ENCODE data around the gene HELZ. TPM values are rescaled to one million over a fixed set of nuclear protein-coding genes. Genes with fewer than 3 reads are reported as not detected.

HELZ gene
- polyA plus RNA-seq, 2 of the 4 experiments (the other 2 are of a cell fraction) = 5.6 to 18.3 TPM

DNA sequence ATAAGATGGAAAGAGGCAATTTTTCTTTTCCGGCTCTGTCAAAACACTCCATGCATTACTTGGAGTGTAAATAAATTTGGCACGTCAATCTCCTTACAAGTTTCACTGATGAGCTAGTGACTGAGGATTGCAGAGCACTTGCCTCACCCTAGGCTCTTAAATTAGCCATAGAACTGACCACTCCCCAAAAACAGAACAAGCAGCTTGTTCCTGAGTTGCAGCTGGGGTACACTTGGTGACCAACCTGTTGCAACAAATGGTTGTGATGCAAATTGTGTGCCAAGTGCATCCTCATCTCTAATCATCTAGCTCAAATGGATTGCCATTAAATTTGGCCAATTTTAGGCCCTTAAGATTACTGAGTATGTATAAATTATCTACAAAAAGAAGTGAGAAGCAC is 133.7 kb downstream of the HELZ start (continued):
- no peak for TF ChIP-seq CHD2 (IDR thresholded peaks at IDR 0.05; ENCODE audit: low read length, partially characterized antibody)
- no peak for TF ChIP-seq PHF8 (IDR thresholded peaks at IDR 0.05; ENCODE audit: borderline replicate concordance, low read depth)
- no peak for TF ChIP-seq JUN (IDR thresholded peaks at IDR 0.05)
- no peak for TF ChIP-seq NR3C1 (IDR thresholded peaks at IDR 0.05)
- TF ChIP-seq CEBPB (IDR thresholded peaks at IDR 0.05) = no peak

DNA sequence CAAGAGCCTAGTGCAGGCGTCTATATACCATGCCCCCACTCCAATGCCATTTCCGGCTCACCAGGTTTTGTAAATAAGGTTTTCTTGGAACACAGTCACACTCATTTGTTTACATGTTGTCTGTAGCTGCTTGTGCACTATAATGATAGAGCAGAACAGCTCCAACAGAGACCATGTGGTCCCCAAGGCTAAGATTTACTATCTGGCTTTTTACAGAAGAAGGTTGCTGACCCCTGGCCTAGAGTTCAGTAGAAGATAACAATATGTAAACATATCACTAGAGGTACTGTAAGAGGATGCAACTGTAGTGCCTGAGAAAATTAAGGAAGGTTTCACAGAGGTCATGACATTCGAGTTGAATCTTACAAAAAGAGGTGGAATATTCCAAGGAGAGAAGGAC is 134.4 kb downstream of the HELZ start:
- Histone ChIP-seq H3K9me3 (no peaks in the 10 kb centered on the region), H3K4me2 (no peak overlapping the region), H3K27ac (no peak overlapping the region), H3K4me1 (no peaks in the 10 kb centered on the region), H3K4me3 (no peak overlapping the region)
- DNase-seq (ENCODE audit: low read depth in 1 of 2, low spot score in 1 of 2) = no peak
- no peak for FAIRE-seq
- TF ChIP-seq MAFK (IDR thresholded peaks at IDR 0.05; ENCODE audit: partially characterized antibody) = no peak
- no peak for TF ChIP-seq EHF (CRISPR knock-in tag; IDR thresholded peaks at IDR 0.05)
- TF ChIP-seq, protein P1, sequence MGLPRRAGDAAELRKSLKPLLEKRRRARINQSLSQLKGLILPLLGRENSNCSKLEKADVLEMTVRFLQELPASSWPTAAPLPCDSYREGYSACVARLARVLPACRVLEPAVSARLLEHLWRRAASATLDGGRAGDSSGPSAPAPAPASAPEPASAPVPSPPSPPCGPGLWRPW (IDR thresholded peaks at IDR 0.05) = no peak
- TF ChIP-seq POLR2A (IDR thresholded peaks at IDR 0.05; ENCODE audit: low read length) = no peak
- TF ChIP-seq, protein P2, sequence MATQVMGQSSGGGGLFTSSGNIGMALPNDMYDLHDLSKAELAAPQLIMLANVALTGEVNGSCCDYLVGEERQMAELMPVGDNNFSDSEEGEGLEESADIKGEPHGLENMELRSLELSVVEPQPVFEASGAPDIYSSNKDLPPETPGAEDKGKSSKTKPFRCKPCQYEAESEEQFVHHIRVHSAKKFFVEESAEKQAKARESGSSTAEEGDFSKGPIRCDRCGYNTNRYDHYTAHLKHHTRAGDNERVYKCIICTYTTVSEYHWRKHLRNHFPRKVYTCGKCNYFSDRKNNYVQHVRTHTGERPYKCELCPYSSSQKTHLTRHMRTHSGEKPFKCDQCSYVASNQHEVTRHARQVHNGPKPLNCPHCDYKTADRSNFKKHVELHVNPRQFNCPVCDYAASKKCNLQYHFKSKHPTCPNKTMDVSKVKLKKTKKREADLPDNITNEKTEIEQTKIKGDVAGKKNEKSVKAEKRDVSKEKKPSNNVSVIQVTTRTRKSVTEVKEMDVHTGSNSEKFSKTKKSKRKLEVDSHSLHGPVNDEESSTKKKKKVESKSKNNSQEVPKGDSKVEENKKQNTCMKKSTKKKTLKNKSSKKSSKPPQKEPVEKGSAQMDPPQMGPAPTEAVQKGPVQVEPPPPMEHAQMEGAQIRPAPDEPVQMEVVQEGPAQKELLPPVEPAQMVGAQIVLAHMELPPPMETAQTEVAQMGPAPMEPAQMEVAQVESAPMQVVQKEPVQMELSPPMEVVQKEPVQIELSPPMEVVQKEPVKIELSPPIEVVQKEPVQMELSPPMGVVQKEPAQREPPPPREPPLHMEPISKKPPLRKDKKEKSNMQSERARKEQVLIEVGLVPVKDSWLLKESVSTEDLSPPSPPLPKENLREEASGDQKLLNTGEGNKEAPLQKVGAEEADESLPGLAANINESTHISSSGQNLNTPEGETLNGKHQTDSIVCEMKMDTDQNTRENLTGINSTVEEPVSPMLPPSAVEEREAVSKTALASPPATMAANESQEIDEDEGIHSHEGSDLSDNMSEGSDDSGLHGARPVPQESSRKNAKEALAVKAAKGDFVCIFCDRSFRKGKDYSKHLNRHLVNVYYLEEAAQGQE (IDR thresholded peaks at IDR 0.05) = no peak
- TF ChIP-seq RFX5 (IDR thresholded peaks at IDR 0.05) = no peak
- no peak for TF ChIP-seq ZSCAN20 (CRISPR knock-in tag; IDR thresholded peaks at IDR 0.05)
- TF ChIP-seq HEYL (CRISPR knock-in tag; IDR thresholded peaks at IDR 0.05) = no peak
- TF ChIP-seq RAD21 (conservative IDR thresholded peaks at IDR 0.05 in 1 of 2, IDR thresholded peaks at IDR 0.05 in 1 of 2) = no peak
- no peak for TF ChIP-seq EP300 (IDR thresholded peaks at IDR 0.05)
- no peak for TF ChIP-seq FOSB (CRISPR knock-in tag; IDR thresholded peaks at IDR 0.05)
- TF ChIP-seq POLR2AphosphoS2 (conservative IDR thresholded peaks at IDR 0.05; ENCODE audit: low read length) = no peak
- no peak for TF ChIP-seq CEBPB (IDR thresholded peaks at IDR 0.05)
- no peak for TF ChIP-seq ZFP36 (IDR thresholded peaks at IDR 0.05; ENCODE audit: borderline replicate concordance, partially characterized antibody)
- TF ChIP-seq, protein P3, sequence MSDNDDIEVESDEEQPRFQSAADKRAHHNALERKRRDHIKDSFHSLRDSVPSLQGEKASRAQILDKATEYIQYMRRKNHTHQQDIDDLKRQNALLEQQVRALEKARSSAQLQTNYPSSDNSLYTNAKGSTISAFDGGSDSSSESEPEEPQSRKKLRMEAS (IDR thresholded peaks at IDR 0.05) = no peak
- TF ChIP-seq CHD4 (IDR thresholded peaks at IDR 0.05; ENCODE audit: borderline replicate concordance) = no peak
- TF ChIP-seq MAZ (IDR thresholded peaks at IDR 0.05; ENCODE audit: borderline replicate concordance, low read depth, low read length) = no peak
- TF ChIP-seq TFCP2L1 (CRISPR knock-in tag; IDR thresholded peaks at IDR 0.05) = no peak
- TF ChIP-seq SREBF2 (IDR thresholded peaks at IDR 0.05) = no peak
- ChIA-PET POLR2A (no interaction called here), CTCF (interaction anchor here (0.6 to 1.1 kb wide), 2 partner anchors 11 to 29 kb away, joined by 4 read pairs; no protein-coding TSS in a partner anchor)
- 86% methylated on average over 3 of the region's 3 CpGs for WGBS (ENCODE audit: missing lambda C conversion rate)
- no peak for ATAC-seq

DNA sequence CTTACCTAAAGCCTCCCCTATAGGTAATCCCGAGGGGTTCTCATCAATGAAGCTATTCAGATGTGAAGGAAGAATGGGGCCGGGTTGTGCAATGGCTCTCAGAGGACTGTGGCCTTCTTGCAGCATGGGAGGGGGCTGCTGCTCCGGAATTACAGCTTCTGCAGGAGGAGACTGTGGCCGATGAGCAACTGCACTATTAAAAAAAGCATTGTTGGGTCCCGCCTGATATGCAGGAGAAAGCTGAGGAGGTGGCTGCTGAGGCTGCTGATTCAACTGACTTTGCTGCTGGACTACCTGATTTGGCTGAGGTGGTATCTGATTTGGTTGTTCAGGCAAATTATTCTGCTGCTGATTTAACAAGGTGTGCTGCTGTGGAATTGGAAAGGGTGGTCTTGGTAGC is 135.9 kb downstream of the HELZ start:
- Histone ChIP-seq H3K4me3 (no peak overlapping the region), H3K4me1 (no peaks in the 10 kb centered on the region), H3K27ac (no peak overlapping the region), H3K9me3 (no peaks in the 10 kb centered on the region), H3K4me2 (no peak overlapping the region)
- POLR2A ChIA-PET = no interaction called here
- no peak for ATAC-seq
- DNase-seq (ENCODE audit: low read depth in 1 of 2, low spot score in 1 of 2) = no peak
- WGBS (ENCODE audit: missing lambda C conversion rate) = 89% methylated on average over 5 of the region's 5 CpGs
- FAIRE-seq = no peak
- TF ChIP-seq, protein P4, sequence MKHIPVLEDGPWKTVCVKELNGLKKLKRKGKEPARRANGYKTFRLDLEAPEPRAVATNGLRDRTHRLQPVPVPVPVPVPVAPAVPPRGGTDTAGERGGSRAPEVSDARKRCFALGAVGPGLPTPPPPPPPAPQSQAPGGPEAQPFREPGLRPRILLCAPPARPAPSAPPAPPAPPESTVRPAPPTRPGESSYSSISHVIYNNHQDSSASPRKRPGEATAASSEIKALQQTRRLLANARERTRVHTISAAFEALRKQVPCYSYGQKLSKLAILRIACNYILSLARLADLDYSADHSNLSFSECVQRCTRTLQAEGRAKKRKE (CRISPR knock-in tag; IDR thresholded peaks at IDR 0.05; ENCODE audit: low read depth) = no peak
- TF ChIP-seq SREBF2 (IDR thresholded peaks at IDR 0.05) = no peak
- TF ChIP-seq, protein P5, sequence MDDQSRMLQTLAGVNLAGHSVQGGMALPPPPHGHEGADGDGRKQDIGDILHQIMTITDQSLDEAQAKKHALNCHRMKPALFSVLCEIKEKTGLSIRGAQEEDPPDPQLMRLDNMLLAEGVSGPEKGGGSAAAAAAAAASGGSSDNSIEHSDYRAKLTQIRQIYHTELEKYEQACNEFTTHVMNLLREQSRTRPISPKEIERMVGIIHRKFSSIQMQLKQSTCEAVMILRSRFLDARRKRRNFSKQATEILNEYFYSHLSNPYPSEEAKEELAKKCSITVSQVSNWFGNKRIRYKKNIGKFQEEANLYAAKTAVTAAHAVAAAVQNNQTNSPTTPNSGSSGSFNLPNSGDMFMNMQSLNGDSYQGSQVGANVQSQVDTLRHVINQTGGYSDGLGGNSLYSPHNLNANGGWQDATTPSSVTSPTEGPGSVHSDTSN (IDR thresholded peaks at IDR 0.05) = no peak
- TF ChIP-seq HOXB5 (CRISPR knock-in tag; IDR thresholded peaks at IDR 0.05) = no peak
- CTCF ChIA-PET = interaction anchor here (1.6 kb wide), 1 partner anchor 909 kb away, joined by 3 read pairs; no protein-coding TSS in a partner anchor
